HCT116 (cell line): Measurements from ENCODE around the gene STXBP5.

ENCODE experiments used
- CBX3 ChIP-seq: IDR thresholded peaks from 2 replicates; pipeline ENCODE4 v1.6.1; 2012; ENCODE audit warnings: low read depth
- EZH2 ChIP-seq: fragments of 200-600 bp; sonication (generic); IDR thresholded peaks from 2 replicates; pipeline ENCODE4 v1.6.1; 2017; ENCODE audit warnings: antibody characterized with exemption, mixed run types
- EZH2phosphoT487 ChIP-seq: fragments of 200-600 bp; IDR thresholded peaks from 2 replicates; pipeline ENCODE4 v1.6.1; 2018; ENCODE audit warnings: antibody characterized with exemption, borderline replicate concordance
- POLR2A ChIP-seq: IDR thresholded peaks from 2 replicates; pipeline ENCODE4 v1.7.0; 2011; ENCODE audit warnings: borderline replicate concordance; ENCODE audit not compliant: insufficient read depth, insufficient read length; ENCODE audit errors: extremely low read depth
- POLR2AphosphoS5 ChIP-seq: IDR thresholded peaks from 2 replicates; pipeline ENCODE4 v1.6.1; 2011; ENCODE audit warnings: mild to moderate bottlenecking, low read depth, low read length, moderate library complexity
- RAD21 ChIP-seq: IDR thresholded peaks from 2 replicates; pipeline ENCODE4 v1.6.1; 2012; ENCODE audit warnings: low read depth, mild to moderate bottlenecking
- TF ChIP-seq, protein P1 (sequence below), 3 experiments: fragments of 200-600 bp in 1 of 3; sonication (generic) in 1 of 3; IDR thresholded peaks in 2 of 3; conservative IDR thresholded peaks in 1 of 3; 2 replicates each; pipeline ENCODE4 v1.5.1; 2012 to 2017; ENCODE audit warnings: low read depth in 2 of 3, low read length in 2 of 3, antibody characterized with exemption in 1 of 3, borderline replicate concordance in 1 of 3, control low read depth in 1 of 3, mild to moderate bottlenecking in 1 of 3, mixed read lengths in 1 of 3, mixed run types in 1 of 3, moderate library complexity in 1 of 3; ENCODE audit not compliant: insufficient read depth in 1 of 3
- TF ChIP-seq, protein P2 (sequence below): IDR thresholded peaks from 2 replicates; pipeline ENCODE4 v1.6.1; 2012
- TF ChIP-seq, protein P3 (sequence below): IDR thresholded peaks from 2 replicates; pipeline ENCODE4 v1.6.1; 2011; ENCODE audit warnings: mild to moderate bottlenecking, low read length, moderate library complexity; ENCODE audit not compliant: insufficient replicate concordance; ENCODE audit errors: extremely low read depth

DNA sequence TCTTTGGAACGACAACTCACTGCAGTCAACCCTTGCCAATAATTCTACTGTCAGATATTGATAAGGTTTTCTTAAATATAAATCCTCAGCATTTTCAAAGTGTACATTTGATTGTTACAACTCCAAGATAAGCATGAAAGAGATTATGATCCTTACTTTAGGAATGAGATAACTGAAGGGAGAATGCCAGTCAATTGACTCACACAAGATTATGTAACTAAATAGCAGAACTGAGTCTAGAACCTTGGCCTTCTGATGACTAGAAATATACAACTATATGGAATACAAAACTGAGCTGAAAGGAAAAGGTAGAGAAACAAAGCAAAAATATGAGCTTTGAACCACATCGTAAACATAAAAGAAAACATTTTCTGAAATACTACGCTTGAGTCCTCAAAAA lies 26.9 kb upstream of the STXBP5 start:
- TF ChIP-seq RAD21: no peak
- TF ChIP-seq EZH2: no peak
- no peak for TF ChIP-seq EZH2phosphoT487
- TF ChIP-seq, protein P1, sequence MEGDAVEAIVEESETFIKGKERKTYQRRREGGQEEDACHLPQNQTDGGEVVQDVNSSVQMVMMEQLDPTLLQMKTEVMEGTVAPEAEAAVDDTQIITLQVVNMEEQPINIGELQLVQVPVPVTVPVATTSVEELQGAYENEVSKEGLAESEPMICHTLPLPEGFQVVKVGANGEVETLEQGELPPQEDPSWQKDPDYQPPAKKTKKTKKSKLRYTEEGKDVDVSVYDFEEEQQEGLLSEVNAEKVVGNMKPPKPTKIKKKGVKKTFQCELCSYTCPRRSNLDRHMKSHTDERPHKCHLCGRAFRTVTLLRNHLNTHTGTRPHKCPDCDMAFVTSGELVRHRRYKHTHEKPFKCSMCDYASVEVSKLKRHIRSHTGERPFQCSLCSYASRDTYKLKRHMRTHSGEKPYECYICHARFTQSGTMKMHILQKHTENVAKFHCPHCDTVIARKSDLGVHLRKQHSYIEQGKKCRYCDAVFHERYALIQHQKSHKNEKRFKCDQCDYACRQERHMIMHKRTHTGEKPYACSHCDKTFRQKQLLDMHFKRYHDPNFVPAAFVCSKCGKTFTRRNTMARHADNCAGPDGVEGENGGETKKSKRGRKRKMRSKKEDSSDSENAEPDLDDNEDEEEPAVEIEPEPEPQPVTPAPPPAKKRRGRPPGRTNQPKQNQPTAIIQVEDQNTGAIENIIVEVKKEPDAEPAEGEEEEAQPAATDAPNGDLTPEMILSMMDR (IDR thresholded peaks at IDR 0.05 in 2 of 3, conservative IDR thresholded peaks at IDR 0.05 in 1 of 3; ENCODE audit: borderline replicate concordance in 1 of 3, insufficient read depth in 1 of 3, low read depth in 2 of 3, low read length in 2 of 3): no peak
- no peak for TF ChIP-seq CBX3
- TF ChIP-seq POLR2A: no peak
- no peak for TF ChIP-seq POLR2AphosphoS5
- TF ChIP-seq, protein P2, sequence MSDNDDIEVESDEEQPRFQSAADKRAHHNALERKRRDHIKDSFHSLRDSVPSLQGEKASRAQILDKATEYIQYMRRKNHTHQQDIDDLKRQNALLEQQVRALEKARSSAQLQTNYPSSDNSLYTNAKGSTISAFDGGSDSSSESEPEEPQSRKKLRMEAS: no peak
- TF ChIP-seq, protein P3, sequence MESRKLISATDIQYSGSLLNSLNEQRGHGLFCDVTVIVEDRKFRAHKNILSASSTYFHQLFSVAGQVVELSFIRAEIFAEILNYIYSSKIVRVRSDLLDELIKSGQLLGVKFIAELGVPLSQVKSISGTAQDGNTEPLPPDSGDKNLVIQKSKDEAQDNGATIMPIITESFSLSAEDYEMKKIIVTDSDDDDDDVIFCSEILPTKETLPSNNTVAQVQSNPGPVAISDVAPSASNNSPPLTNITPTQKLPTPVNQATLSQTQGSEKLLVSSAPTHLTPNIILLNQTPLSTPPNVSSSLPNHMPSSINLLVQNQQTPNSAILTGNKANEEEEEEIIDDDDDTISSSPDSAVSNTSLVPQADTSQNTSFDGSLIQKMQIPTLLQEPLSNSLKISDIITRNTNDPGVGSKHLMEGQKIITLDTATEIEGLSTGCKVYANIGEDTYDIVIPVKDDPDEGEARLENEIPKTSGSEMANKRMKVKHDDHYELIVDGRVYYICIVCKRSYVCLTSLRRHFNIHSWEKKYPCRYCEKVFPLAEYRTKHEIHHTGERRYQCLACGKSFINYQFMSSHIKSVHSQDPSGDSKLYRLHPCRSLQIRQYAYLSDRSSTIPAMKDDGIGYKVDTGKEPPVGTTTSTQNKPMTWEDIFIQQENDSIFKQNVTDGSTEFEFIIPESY: no peak
